ENCODE data around the gene PDCD2.

- TF ChIP-seq CTCF (IDR thresholded peaks at IDR 0.05) (no peak), POLR2A (IDR thresholded peaks at IDR 0.05) (no peak)
These were observed 11.6 kb downstream of the PDCD2 start for GRCh38 chr6:170572704-170573466.

Data from uterus (tissue), 2 donors.